SHP77 (cell line): Measurements from ENCODE around the gene CIAO2A.
"Not testable (repeated sequence)": the region's sequence is repeated elsewhere in the genome, so short reads cannot be mapped to it uniquely, and the experiment has no call there.

Experiments
- DNase-seq, 2 experiments: peaks; one replicate each; lab custom pipeline; 2025; lab: John Stamatoyannopoulos, UW

Gene CIAO2A

DNA sequence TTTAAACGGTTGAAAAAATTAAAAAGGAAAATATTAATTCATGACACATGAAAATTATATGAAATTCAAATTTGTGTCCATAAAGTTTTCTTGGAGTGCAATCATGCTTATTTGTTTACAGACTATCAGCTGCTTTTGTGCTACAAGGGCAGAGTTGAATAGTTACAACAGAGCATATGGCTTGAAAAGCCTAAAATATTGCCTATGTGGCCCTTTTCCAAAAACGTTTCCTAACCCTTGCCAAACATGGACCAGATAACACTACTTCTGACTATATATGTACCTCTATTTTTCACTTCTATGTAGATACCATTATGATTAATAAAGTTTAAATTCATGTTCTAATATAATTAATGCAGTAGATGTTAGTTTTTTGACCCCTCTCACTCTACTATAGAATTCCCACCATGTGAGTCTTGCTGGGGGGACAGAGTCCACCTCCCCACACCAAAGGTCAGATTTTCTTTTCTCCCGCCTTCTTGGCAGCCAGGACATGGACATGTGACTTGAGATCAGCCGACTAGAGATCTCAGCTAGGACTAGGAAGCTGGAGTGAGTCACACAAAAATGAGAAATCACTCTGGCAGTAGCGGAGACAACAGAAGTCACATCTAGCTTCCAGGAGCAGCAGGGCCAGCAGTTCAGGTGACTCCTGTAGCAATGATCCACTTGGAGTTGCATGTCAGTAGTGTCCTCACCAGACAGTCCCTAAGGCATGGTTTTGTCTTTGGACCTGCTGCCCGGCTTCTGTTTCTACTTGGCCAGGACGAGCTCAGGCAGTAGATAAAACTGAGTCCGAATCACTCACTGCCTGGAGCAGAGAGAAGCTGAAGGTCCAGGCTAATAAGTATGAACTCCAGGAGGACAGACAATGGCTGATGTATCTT lies 22.4 kb downstream of the CIAO2A start:
- no peak for DNase-seq

DNA sequence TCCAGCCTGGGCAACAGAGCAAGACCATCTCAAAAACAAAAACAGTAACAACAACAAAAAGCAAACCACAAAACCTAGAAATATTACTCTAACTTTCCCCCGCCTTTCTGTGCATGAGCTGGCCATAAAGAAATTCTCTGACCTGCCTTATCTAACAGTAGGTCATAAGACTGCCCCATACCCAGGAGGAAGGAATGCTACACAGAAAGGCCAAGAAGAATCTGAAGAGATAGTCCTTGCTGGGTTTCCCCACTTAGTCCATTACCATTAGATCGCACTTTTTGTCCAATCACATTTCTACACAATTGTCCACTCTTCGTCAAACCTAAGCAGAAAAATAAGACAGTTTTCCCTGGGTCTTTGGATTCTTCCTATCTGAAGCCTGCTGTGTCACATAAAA lies 23.5 kb downstream of the CIAO2A start:
- no peak for DNase-seq

DNA sequence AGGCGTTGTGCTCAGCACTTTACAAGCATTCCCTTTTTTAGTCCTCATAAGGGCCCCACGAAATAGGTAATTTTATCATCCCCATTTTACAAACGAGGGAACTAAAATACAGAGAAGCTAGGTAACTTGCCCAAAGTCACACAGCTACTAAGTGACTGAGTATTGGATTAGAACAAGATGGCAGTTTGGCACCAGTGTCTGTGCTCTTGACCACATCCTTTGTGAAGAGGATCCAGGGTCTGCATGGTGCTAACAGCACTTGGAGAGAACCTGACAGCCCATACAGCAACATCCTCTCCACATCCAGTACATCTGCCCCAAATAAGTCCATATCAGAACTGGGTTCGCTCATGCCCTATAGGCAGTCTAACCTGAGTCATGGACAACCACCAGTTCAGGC lies 25.5 kb downstream of the CIAO2A start:
- DNase-seq, result no peak

DNA sequence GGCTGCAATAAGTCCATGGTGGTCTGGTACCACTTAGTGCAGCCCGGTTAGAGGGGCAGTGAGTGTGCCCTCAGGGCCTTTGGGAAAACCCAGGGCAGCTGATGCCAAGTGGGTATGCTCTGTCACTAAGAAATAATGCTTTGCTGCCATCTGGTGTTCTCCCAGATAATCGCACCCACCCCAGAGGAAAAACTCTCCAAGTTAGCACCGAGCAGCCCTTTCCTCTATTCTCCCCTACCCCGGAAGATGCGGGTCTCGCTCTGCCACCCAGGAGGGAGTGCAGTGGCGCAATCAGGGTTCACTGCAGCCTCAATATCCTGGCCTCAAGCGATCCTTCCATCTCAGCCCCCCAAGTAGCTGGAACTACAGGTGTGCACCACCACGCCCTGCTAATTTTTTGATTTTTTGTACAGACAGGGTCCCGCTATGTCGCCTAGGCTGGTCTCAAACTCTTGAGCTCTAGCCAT lies 26.0 kb downstream of the CIAO2A start:
- DNase-seq, result peak; percentile 42 to 54

DNA sequence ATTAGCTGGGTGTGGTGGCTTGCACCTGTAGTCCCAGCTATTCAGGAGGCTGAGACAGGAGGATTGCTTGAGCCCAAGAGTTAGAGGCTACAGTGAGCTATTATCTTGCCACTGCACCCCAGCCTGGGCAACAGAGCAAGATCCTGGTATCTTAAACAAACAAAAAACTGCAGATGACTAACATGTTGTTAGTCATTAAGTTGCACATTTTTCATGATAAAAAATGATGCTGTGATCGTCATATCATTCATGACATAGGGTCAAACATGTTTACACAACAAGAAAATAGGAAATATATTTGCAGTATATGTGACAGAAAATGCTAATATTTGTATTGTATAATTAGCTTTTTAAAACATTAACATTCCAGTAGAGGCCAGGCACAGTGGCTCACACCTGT lies 27.2 kb downstream of the CIAO2A start:
- DNase-seq, result no peak

DNA sequence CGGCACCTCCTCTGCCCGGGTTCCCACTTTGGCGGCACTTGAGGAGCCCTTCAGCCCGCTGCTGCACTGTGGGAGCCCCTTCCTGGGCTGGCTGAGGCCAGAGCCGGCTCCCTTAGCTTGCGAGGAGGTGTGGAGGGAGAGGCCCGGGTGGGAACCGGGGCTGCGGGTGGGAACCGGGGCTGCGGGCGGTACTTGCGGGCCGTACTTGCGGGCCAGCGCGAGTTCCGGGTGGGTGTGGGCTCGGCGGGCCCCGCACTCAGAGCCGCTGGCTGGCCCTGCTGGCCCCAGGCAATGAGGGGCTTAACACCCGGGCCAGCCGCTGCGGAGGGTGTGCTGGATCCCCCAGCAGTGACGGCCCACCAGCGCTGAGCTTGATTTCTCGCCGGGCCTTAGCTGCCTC lies 32.9 kb downstream of the CIAO2A start:
- DNase-seq, result no peak

DNA sequence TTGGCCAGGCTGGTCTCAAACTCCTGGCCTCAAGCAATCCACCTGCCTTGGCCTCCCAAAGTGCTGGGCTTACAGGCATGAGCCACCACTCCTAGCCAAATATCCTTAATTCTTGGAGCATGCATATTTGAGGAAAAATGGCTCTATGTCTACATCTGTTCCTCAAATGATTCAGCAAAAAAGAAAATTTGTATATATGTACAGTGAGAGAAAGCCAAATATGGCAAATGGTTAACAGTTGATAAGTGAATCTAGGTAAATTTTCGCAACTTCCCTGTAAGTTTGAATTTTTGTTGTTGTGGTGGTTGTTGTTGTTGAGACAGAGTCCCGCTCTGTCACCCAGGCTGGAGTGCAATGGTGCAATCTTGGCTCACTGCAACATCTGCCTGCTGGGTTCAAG lies 34.5 kb downstream of the CIAO2A start:
- not testable (repeated sequence) for DNase-seq

DNA sequence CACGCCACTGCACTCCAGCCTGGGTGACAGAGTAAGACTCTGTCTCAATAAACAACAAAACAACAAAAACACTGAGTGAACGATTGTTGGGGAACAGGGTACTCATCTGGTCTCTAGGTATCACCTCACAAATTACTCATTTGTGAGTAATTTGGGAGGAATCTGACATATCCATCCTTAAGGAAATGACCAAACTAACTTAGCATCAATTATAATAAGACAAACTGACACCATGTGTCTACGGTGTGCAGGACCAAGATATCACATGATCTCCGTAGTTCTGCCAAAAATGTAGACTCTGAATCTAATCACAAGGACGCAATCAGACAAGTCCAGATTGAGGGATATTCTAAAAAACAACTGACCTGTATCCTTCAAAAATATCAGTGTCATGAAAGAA lies 35.4 kb downstream of the CIAO2A start:
- DNase-seq, result no peak

DNA sequence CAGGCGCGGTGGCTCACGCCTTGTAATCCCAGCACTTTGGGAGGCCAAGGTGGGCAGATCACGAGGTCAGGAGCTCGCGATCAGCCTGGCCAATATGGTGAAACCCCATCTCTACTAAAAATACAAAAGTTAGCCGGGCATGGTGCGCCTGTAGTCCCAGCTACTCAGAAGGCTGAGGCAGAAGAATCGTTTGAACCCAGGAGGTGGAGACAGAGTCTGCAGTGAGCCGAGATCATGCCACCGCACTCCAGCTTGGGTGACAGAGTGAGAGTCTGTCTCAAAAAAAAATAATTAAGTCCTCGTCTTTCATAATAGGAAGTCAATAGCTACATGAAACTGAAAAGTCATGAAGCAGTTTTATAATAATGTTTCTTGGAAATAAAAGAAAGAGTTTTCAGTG lies 40.0 kb downstream of the CIAO2A start:
- not testable (repeated sequence) for DNase-seq

DNA sequence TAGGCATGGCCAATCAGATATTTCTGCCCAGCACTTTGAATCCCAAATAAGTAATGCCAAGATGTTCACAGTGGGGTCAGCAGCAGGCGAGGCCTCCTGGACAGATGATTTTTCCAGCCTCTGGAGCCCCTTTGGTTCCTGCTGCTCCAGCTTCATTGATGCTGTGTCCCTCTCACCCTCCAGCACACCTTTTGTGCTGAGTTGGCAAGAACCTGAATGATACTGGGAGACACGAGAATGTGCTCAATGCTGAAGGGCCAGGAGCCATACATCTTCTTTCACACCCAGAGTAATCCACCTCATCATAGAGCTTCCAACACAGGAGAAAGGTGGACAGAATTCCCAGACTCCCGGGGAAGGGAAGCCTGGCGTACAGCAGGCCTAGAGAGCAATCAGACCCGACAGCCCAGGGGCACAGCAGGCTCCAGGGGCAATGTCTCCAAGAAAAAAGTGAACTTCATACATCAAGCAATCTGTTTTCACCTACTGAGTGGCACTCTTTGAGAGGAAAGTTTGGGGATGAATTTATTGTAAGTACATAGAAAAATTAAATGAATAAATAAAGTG lies 40.6 kb downstream of the CIAO2A start:
- no peak for DNase-seq

DNA sequence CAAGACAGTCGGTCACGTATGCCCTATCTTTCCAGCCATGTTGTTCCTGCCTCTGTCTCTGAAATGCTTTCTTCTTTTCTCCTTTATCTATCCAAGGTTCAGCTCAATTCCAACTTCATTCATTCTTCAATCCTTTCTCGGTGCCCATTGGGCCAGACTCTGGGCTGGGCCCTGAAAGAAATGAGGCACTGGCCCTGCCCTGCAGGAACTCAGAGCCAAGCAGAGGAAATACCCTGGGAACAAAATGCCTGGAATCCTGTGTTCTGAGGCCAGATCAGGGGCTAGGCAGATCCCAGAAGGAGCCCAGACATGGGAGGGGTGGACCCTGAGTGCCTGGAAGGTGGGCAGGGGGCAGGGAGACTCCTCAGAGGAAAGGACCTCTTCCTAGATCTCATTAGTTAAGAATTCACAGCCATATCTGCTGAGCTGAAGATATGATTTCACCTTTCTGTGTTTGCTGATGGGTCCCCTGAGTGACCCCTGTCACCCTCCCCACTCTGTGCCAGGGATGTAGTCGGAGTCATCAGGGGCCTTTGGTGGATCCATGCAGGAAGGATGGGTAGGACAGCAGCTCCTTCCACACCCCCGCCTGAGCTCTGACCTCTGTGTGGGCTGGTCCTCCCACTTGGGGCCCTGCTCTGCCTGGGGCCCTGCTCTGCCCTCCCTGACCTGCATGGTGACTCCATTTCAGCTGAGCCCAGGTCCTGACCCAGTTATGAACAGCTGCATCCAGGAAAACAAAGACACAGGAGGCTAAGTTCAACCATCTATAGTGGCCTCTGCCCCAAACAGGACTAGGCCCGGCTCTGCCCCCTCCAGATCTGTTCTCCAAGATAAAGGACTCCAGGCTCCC lies 42.0 kb downstream of the CIAO2A start:
- DNase-seq, result no peak

DNA sequence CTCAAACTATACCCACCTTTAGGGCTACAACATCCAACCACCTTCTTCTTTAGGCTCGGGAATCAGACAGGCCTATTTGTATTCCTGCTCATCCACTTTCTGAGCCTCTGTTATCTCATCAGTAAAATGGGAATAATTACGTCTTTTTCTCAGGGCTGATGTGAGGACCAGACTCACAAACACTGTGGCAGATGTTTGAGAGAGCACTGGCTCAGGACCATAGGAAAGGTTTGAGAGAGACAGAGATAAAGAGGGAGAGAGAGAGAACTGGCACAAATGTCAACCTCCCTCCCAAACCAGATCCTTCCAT lies 42.6 kb downstream of the CIAO2A start:
- DNase-seq, result no peak

DNA sequence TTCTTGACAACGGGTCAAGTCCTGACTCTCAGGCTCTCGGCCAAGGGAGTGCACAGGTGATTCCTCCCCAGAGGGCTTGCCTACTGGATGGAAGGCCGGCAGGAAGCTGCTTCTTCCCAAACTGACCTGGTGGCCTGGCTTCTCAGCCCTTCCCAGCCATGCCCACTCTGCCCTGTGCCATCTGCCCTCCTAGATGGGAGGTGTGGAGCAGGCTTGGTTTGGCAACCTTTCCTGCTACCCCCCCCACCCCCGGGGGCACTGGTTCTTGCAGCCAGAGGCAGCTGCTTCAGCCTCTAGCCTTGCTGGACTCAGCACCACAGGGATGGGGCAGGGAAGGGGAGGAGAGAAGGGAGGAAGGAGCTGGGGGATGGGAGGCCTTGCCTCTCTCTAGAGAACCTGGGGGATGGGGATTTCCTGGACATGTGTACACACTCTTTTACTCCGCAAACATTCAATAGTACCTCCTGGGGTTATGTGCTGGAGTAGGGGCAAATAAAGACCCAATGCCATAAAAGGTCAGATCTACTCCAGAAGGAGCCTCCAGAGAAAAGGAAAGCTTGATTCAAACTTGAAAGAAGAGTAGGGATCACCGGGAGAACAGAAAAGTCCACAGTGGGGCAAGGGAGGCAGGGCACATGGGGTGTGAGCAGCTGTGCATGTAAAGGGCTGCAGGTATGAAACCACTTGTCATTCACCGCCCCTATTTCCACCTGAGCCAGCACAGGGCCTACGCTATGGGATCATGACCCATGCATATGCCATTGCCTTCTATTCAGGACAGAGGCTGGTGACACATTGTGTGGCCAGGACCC lies 43.2 kb downstream of the CIAO2A start:
- DNase-seq, result peak; percentile 49 to 68

DNA sequence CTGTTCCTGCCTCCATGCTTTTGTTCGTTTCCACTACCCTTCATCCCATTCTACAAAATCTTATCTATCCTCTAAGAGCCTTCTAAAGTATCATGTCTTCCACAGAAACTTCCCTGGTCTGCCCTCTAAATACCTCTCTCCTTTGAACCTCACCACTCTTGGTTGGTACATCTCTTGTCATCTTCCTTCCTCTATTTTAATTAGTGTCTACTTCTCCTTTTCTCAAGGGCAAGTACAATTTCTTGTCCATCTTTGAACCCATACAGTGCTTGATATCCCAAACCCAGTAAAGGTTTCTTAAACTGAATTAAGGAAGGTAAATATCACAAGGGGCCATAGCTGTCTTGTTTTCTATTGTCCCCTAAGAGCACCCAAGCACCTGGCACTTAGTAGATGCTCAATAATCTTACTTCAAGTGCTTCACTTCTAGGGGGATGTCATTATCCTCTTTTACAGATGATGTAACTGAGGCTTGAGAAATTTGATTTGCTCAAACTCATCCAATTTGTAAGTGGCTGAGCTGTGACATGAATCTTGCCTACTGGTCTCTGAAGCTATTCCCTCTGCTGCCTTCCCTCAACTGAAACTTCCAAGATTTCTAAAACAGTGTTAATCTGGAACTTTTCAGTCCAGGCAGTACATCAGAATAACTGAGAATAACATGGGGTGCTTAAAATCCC lies 44.7 kb downstream of the CIAO2A start:
- DNase-seq, result no peak

DNA sequence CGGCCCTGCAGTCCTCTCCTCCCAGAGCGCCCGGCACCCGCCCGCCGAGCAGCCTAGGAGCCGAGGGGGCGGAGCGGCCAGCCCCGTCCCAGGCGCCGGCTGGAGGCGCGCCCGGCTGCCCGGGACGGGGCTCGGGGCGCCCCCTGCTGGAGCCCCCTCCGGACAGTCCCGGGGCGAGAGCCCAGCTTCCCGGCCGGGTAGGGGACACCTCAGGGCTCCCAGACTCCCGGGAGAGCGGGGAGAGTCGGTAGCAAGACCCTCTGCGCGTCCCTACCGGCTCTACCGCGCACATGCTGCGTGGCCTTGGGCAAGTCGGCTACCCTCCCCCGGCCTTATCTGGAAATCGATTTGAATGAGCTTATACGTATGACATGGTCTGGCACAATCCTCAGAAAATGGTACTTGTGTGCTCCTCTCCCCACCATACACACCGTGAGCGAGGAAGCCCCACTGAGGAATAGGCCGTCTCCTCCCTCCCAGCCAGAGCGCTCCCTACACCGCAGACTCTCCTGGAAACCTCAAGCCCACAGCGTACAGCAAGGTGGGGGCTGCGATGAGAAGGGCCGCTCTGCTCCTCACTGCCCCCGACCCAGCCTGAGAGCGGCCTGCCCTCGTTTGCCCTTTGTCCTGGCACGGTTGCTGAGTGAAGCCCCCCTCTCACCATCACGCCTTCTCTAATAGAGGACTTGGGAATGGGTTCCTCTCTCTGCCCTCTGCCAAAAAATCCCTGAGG lies 47.1 kb downstream of the CIAO2A start, which contains the start of gene DAPK2:
TSS of gene DAPK2 (minus strand) at position 65 of the 733 bp plus-strand sequence. CDS start 6,224 bp downstream, outside the sequence.
- peak in 1 of 2 experiments; percentile 24 for DNase-seq

DNA sequence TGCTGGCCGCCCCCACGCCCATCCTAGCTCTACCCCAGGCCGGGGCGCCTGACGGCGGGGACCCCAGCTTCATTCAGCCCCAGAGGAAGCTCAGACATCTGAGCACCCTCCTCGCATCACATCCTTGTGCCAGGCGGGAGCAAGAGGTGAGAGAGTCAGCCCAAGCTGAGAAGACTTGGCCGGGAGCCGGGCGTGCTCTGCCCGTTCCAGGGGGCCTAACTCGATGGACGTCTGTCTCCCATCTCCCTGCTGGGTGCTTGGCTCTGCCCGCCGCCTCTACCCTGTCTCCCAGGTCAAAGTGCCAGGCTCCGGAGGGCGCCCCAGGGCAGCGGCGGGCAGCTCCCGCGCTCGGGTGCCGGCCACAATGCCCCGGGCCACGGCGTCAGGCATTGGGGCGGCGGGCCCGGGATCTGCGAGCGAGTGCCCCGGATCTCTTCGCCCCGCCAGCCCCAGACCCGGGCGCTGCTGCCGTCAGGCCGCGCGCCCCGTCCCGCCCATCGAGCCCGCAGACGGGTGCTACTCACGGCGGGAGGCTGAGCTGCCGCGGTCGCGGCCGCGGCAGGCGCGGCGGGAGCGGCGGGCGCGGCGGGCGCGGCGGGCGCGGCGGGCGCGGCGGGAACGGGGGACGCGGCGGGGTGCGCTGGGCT lies 47.7 kb downstream of the CIAO2A start:
- no peak for DNase-seq

DNA sequence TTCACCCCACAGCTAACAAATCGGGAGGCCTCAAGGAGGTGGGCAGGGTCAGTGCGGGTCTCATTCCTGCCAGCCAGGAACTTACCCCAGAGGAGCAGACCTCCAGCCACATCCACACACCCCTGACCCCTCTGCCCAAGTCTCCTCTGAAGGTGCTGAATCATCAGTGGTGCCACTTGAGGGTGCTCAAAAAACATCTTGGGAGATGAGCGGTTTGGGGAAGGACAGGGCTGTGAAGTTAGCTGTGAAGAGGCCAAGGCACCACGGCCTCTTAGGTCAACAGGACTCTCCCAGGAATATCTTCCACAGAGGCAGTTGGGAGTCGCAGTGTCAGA lies 48.6 kb downstream of the CIAO2A start:
- no peak for DNase-seq

DNA sequence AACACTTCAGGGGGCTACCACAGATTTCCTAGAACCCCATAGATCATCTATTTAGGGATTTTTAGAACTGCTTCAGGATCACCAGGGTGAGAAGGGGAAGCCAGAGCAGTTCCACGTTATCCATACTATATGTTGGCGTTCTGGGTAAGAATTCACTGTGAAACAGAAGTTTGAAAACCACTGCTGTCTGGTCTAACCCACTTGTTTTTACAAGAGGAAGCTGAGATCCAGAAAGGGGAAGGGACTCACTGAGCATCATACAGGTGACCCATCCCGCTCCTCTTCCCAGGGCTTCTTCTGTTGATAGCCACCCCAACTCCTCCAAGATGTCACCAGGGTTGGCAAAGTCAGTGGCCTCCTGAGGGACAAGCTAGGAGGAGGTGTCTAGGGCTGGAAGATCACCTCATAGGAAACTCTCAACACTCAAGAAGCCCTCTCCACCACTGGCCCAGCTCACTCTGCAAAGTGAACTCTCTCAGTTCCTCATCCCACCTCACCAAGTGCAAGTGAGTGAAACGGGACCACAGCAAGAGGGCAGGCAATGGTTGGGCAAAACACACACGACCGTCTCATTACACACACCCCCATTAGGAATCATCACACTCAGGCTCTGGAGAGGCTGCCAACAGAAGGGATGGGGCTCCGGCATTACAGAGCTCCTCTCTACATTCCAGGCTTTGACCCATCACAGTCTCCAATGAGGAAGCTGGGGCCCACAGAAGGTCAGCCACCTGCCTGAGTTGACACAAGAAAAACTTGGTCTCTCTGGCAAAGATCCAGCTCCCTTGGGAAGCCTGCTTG lies 49.1 kb downstream of the CIAO2A start:
- peak in 1 of 2 experiments; percentile 6 for DNase-seq
